Lower lobe of right lung (tissue), 2 donors: ENCODE measurements around the gene LRRD1. TPM values are rescaled to one million over a fixed set of nuclear protein-coding genes. Genes with fewer than 3 reads are reported as not detected.
A peak's percentile ranks its signal among the peaks of the same experiment; 100 is the strongest.
"Not testable (repeated sequence)": the region's sequence is repeated elsewhere in the genome, so short reads cannot be mapped to it uniquely, and the experiment has no call there.

Experiments
- ATAC-seq, 2 donors: fragments of 200-7000 bp; cut with Tn5 transposase; one replicate each; pipeline ENCODE4 v1.9.1; 2020 to 2022; ENCODE audit warnings: mild to moderate bottlenecking in 2 of 2, moderate library complexity in 2 of 2
- DNase-seq: peaks from one replicate; pipeline ENCODE4 v3.0.0-alpha.2; 2020
- H3K27ac ChIP-seq: fragments of 200-600 bp; one replicate; pipeline ENCODE4 v1.8.0; 2022
- H3K27me3 ChIP-seq: fragments of 200-600 bp; one replicate; pipeline ENCODE4 v1.8.0; 2022; ENCODE audit warnings: low read depth
- H3K36me3 ChIP-seq: fragments of 200-600 bp; one replicate; pipeline ENCODE4 v1.8.0; 2022; ENCODE audit warnings: mild to moderate bottlenecking
- H3K4me1 ChIP-seq: fragments of 200-600 bp; one replicate; pipeline ENCODE4 v1.8.0; 2022
- H3K4me3 ChIP-seq: fragments of 200-600 bp; one replicate; pipeline ENCODE4 v1.8.0; 2022; ENCODE audit warnings: mild to moderate bottlenecking
- H3K9me3 ChIP-seq: fragments of 200-600 bp; one replicate; pipeline ENCODE4 v1.8.0; 2022
- intact Hi-C: fragments of 100-400 bp; cut with DNase I; formaldehyde crosslinking; loops from one replicate; pipeline ENCODE4 v1.11.0; 2022
- total RNA-seq: library from RNA; stranded (reverse); fragmentation: NEBNext Ultra II Directional; extraction: Animal tissue kit (Norgen Biotek cat#: 25700); gene quantifications from one replicate; pipeline ENCODE4 v1.2.1, GENCODE V29; 2021
- TF ChIP-seq, protein P1 (sequence below): fragments of 200-600 bp; IDR thresholded peaks from one replicate; pipeline ENCODE4 v1.8.0; 2022; ENCODE audit warnings: antibody characterized with exemption, mild to moderate bottlenecking
- donor health status: DM: no; HTN: yes; CAD: no; lungs with severe emphysema.

LRRD1 gene
- total RNA-seq, 1 donor from 2014 or later, result not detected

DNA sequence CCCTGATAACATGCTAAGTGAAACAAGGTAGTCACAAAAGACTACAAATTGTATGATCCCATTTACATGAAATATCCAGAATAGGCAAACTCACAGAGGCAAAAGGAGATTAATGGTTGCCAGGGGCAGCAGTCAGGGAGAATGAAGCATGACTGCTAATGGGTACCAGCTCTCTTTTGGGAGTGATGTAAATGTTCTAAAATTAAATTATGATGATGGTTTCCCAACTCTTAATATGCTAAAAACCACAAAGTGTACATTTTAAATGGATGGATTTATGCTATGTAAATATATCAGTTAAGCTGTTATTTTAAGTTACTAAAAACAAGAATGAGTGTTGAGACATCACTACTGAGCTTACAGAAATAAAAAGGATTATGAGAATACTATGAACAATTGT is 57.3 kb downstream of the LRRD1 start:
- H3K27me3 ChIP-seq, result no peaks in the 10 kb centered on the region
- ATAC-seq (no peak), DNase-seq (no peak)
- no peaks in the 10 kb centered on the region for H3K4me1 ChIP-seq
- H3K36me3 ChIP-seq, result peaks cover 77% of the 10 kb centered on the region
- H3K27ac ChIP-seq, result no peak overlapping the region
- intact Hi-C loops, result no loop called here
- no peak overlapping the region for H3K4me3 ChIP-seq
- TF ChIP-seq, protein P1, sequence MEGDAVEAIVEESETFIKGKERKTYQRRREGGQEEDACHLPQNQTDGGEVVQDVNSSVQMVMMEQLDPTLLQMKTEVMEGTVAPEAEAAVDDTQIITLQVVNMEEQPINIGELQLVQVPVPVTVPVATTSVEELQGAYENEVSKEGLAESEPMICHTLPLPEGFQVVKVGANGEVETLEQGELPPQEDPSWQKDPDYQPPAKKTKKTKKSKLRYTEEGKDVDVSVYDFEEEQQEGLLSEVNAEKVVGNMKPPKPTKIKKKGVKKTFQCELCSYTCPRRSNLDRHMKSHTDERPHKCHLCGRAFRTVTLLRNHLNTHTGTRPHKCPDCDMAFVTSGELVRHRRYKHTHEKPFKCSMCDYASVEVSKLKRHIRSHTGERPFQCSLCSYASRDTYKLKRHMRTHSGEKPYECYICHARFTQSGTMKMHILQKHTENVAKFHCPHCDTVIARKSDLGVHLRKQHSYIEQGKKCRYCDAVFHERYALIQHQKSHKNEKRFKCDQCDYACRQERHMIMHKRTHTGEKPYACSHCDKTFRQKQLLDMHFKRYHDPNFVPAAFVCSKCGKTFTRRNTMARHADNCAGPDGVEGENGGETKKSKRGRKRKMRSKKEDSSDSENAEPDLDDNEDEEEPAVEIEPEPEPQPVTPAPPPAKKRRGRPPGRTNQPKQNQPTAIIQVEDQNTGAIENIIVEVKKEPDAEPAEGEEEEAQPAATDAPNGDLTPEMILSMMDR, result no peak
- no peaks in the 10 kb centered on the region for H3K9me3 ChIP-seq

DNA sequence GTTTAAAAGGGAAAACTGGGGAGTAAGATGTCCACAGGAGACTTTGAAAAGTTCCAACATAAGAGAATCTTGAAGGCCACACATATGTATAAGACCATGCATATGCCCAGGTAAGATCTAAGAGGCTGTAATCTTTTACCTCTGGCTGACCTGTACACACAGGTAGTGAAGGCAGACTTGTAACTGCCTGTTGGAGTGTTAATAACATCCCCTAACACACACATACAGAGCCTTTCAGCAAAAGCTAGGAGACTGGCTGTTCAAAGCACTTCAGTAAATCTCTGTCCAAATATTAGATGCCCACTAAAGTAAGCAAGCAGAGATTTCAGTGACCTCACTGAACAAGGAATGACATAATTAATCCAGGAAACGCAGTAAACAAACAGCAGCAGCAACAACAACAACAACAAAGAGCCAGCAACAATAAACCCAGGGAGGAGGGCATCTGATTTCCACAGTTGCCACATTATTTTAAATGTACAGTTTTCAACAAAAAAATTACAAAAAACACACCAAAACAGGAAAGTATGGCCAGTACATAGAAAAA is 59.7 kb downstream of the LRRD1 start:
- H3K9me3 ChIP-seq, result no peaks in the 10 kb centered on the region
- ATAC-seq (peak in 1 of 2 donors; percentile 83), DNase-seq (no peak)
- TF ChIP-seq, protein P1, result no peak
- no peak overlapping the region for H3K27ac ChIP-seq
- no peaks in the 10 kb centered on the region for H3K27me3 ChIP-seq
- H3K4me1 ChIP-seq, result no peaks in the 10 kb centered on the region
- intact Hi-C loops, result no loop called here
- no peak overlapping the region for H3K4me3 ChIP-seq
- peaks cover 77% of the 10 kb centered on the region for H3K36me3 ChIP-seq

DNA sequence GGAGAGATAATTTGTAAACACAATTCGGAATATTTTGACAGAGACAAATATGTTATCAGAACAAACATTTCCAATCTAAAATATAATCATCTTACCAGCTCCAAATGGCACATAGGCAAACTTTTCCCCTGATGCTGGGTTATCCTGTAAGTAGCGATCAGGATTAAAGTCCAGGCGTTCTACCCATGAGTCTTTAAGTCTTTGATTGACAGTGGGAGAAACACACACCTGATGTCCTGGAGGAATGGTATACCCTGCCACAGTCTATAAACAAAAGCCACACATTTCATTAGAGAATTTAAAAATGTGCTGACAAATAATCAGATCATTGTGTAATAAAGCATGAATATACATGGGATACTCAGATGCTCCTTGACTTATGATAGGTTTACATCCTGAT is 62.0 kb downstream of the LRRD1 start:
- DNase-seq, result no peak
- Histone ChIP-seq H3K27ac (no peak overlapping the region), H3K27me3 (no peaks in the 10 kb centered on the region), H3K4me1 (no peaks in the 10 kb centered on the region), H3K36me3 (peaks cover 61% of the 10 kb centered on the region), H3K9me3 (no peaks in the 10 kb centered on the region), H3K4me3 (no peak overlapping the region)
- intact Hi-C loops, result no loop called here
- no peak for ATAC-seq
- TF ChIP-seq, protein P1, result no peak

DNA sequence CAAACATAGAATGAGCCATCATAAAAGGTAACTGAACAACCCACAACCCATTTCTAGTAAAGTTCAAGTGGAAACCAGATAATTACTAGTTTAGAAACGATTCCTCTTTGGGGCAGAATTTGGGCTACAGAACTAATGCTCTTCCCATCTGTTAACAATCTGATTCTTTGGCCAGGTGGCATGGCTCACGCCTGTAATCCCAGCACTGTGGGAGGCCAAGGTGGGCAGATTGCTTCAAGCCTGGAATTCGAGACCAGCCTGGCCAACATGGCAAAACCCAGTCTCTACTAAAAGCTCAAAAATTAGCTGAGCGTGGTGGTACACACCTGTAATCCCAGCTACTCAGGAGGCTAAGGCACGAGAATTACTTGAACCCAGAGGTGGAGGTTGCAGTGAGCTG is 63.1 kb downstream of the LRRD1 start:
- Histone ChIP-seq H3K9me3 (no peaks in the 10 kb centered on the region), H3K4me3 (no peak overlapping the region), H3K36me3 (peaks cover 59% of the 10 kb centered on the region), H3K4me1 (no peaks in the 10 kb centered on the region), H3K27me3 (no peaks in the 10 kb centered on the region), H3K27ac (no peak overlapping the region)
- ATAC-seq (no peak), DNase-seq (no peak)
- intact Hi-C loops, result no loop called here
- TF ChIP-seq, protein P1, result no peak

DNA sequence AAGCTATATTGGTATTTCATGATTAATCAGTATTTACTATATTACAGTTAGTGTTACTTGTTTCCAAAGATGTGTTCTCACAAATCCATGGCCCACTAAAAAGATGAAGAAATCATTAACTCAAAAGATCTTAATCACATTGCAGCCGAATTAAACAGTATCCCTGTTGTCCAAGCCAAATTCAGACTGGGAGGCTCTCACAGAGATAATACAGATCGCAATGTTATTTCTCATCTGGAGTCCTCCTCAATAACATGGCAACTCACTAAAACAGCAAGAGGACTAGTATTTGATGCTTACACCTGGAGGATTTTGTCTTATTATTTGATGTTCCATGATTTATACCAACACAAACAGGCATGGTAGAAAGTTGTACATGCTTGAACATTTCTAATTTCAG is 68.1 kb downstream of the LRRD1 start:
- intact Hi-C loops, result no loop called here
- no peaks in the 10 kb centered on the region for H3K9me3 ChIP-seq
- no peak for ATAC-seq
- H3K4me3 ChIP-seq, result no peak overlapping the region
- H3K27ac ChIP-seq, result no peak overlapping the region
- no peaks in the 10 kb centered on the region for H3K4me1 ChIP-seq
- H3K27me3 ChIP-seq, result no peaks in the 10 kb centered on the region
- peaks cover 79% of the 10 kb centered on the region for H3K36me3 ChIP-seq
- TF ChIP-seq, protein P1, result no peak
- no peak for DNase-seq

DNA sequence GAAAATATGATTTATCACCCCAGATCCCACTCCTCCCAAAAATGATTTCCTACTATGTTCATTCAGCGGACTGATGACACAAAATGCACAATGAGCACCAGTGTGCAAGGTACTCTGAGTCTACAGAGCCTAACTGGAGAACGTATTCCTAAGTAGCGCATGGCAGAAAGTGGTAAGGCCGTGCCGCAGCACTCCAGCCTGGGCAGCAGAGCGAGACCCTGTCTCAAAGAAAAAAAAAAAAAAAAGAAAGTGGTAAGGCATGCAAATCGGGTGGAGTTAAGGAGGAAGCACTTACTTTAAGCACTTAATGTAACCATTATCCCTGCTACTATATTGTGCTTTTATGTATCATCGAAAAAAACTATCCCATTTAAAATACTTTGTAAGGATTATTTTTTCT is 70.1 kb downstream of the LRRD1 start:
- H3K4me1 ChIP-seq, result no peaks in the 10 kb centered on the region
- ATAC-seq (no peak), DNase-seq (no peak)
- no peaks in the 10 kb centered on the region for H3K9me3 ChIP-seq
- no peak overlapping the region for H3K4me3 ChIP-seq
- H3K27ac ChIP-seq, result no peak overlapping the region
- TF ChIP-seq, protein P1, result no peak
- H3K36me3 ChIP-seq, result peaks cover 80% of the 10 kb centered on the region
- intact Hi-C loops, result no loop called here
- H3K27me3 ChIP-seq, result no peaks in the 10 kb centered on the region

DNA sequence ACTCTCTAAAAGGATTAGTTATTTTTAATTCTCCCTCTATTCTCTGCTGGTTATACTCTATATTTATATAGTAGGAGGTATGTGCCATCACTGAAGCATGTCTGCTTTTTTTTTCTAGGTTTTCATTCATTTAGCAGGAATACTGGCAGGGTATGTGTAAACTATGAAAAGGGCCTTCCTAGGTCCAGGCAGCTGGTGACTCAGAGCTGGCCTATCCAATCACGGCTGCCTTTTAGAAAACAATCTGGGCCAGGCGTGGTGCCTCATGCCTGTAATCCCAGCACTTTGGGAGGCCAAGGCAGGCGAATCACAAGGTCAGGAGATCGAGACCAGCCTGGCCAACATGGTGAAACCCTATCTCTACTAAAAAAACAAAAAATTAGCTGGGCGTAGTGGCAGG is 76.1 kb downstream of the LRRD1 start:
- H3K27ac ChIP-seq, H3K27me3 ChIP-seq, DNase-seq, H3K4me3 ChIP-seq, H3K4me1 ChIP-seq, ATAC-seq, H3K9me3 ChIP-seq, intact Hi-C loops: not testable (repeated sequence)
- peaks cover 97% of the 10 kb centered on the region for H3K36me3 ChIP-seq
